ENCODE measurements around the gene PLAAT1. TPM values are rescaled to one million over a fixed set of nuclear protein-coding genes. Genes with fewer than 3 reads are reported as not detected.
A peak's percentile ranks its signal among the peaks of the same experiment; 100 is the strongest.

Gene PLAAT1
- total RNA-seq, 2 donors from 2014 or later = not detected

DNA sequence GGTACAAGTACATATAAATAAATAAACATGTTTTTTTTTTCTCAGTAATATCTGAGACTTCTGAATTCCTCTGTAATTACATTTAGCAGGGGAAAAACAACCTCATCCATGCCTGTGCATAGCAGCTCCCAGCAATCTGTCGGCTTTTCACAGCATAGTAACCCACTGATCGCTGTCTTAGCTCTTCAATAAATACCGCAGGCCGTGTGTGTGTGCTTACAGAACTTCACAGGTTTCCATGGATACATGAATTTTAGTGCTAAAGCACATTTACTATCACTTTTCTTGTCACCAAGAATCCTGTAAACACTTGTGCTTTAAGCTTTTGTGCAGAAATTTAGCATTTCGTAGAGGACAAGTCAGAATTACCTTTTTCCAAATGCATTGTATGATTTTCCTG lies 4.0 kb upstream of the PLAAT1 start:
- Histone ChIP-seq H3K27ac (no peak overlapping the region), H3K9ac (ENCODE audit: low read depth in 2 of 2, low read length in 2 of 2) (no peak overlapping the region), H3K27me3 (peaks cover 4% of the 10 kb centered on the region), H3K4me3 (no peak overlapping the region), H3K36me3 (no peaks in the 10 kb centered on the region), H3K4me1 (no peaks in the 10 kb centered on the region), H3K9me3 (no peaks in the 10 kb centered on the region)
- intact Hi-C loops (cut with DNase I) = no loop called here
- DNase-seq = no peak
- TF ChIP-seq, protein P1, sequence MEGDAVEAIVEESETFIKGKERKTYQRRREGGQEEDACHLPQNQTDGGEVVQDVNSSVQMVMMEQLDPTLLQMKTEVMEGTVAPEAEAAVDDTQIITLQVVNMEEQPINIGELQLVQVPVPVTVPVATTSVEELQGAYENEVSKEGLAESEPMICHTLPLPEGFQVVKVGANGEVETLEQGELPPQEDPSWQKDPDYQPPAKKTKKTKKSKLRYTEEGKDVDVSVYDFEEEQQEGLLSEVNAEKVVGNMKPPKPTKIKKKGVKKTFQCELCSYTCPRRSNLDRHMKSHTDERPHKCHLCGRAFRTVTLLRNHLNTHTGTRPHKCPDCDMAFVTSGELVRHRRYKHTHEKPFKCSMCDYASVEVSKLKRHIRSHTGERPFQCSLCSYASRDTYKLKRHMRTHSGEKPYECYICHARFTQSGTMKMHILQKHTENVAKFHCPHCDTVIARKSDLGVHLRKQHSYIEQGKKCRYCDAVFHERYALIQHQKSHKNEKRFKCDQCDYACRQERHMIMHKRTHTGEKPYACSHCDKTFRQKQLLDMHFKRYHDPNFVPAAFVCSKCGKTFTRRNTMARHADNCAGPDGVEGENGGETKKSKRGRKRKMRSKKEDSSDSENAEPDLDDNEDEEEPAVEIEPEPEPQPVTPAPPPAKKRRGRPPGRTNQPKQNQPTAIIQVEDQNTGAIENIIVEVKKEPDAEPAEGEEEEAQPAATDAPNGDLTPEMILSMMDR (IDR thresholded peaks at IDR 0.05) = no peak

DNA sequence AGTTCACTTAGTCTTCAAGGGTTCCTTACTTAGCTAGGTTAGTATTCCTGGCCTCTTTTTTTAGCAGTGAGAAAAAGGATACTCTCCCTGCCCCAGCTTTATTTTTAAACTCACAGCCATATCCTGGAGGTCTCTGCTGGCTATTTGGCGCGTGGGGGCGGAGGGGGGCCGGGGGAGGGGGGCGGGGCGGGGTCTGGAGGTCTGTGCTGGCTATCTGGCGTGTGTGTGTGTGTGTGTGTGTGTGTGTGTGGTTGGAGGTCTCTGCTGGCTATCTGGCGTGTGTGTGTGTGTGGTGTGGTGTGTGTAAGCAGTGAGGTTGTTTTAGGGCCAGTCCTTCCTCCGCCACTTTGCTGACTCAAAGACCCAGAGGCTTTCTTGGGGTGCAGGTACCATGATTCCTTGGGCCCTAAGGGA lies 579 bp upstream of the PLAAT1 start:
- H3K4me1 ChIP-seq = no peaks in the 10 kb centered on the region
- TF ChIP-seq, protein P1 (IDR thresholded peaks at IDR 0.05) = no peak
- DNase-seq = no peak
- H3K9ac ChIP-seq (ENCODE audit: low read depth in 2 of 2, low read length in 2 of 2) = no peak overlapping the region
- H3K27ac ChIP-seq = no peak overlapping the region
- H3K27me3 ChIP-seq = peaks cover 4% of the 10 kb centered on the region
- no peaks in the 10 kb centered on the region for H3K9me3 ChIP-seq
- peak overlapping the region; percentile 39 for H3K4me3 ChIP-seq
- no peaks in the 10 kb centered on the region for H3K36me3 ChIP-seq
- intact Hi-C loops (cut with DNase I) = no loop called here

DNA sequence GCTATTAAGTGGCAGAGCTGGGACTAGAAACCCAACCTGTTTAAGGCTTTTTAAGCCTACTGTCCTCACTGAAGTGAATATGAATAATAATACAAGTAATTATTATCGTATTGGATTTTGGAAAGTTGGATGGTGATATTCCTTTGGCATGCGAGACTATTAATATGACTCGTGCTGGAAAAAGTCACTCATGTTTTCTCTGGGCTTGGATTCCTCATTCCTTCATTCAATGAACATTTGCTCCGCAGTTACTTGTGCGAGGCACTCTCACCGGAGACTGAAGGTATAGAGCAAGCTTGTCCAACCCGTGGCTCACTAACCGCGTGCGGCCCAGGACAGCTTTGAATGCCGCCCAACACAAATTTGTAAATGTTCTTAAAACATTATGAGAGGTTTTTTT lies 694 bp downstream of the PLAAT1 start:
- no peak overlapping the region for H3K27ac ChIP-seq
- H3K9ac ChIP-seq (ENCODE audit: low read depth in 2 of 2, low read length in 2 of 2) = no peak overlapping the region
- no peaks in the 10 kb centered on the region for H3K36me3 ChIP-seq
- TF ChIP-seq, protein P1 (IDR thresholded peaks at IDR 0.05) = no peak
- H3K4me3 ChIP-seq = no peak overlapping the region
- H3K4me1 ChIP-seq = no peaks in the 10 kb centered on the region
- DNase-seq = no peak
- intact Hi-C loops (cut with DNase I) = no loop called here
- H3K9me3 ChIP-seq = no peaks in the 10 kb centered on the region
- H3K27me3 ChIP-seq = peaks cover 4% of the 10 kb centered on the region

DNA sequence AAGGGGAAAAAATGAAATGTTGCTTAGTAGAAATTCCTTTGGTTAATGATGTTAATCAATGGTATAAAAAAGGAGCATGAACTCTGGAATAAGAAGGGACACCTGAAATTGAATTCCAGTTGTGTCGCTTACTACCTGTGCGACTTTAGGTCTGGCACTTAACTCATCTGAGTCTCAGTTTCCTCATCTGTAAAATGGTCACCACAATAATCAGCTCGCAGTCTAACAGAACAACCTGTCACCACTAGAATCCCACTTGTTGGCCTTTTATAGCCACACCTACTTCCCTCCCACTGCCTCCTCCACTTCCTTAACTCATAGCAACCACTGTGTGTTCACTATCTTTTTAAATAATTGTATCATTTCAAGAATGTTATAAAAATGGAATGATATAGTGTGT lies 2.5 kb downstream of the PLAAT1 start:
- Histone ChIP-seq H3K27me3 (peaks cover 4% of the 10 kb centered on the region), H3K9me3 (no peaks in the 10 kb centered on the region), H3K4me1 (no peaks in the 10 kb centered on the region), H3K9ac (ENCODE audit: low read depth in 2 of 2, low read length in 2 of 2) (no peak overlapping the region), H3K27ac (no peak overlapping the region), H3K4me3 (no peak overlapping the region), H3K36me3 (no peaks in the 10 kb centered on the region)
- no peak for DNase-seq
- TF ChIP-seq, protein P1 (IDR thresholded peaks at IDR 0.05) = no peak
- intact Hi-C loops (cut with DNase I) = no loop called here

DNA sequence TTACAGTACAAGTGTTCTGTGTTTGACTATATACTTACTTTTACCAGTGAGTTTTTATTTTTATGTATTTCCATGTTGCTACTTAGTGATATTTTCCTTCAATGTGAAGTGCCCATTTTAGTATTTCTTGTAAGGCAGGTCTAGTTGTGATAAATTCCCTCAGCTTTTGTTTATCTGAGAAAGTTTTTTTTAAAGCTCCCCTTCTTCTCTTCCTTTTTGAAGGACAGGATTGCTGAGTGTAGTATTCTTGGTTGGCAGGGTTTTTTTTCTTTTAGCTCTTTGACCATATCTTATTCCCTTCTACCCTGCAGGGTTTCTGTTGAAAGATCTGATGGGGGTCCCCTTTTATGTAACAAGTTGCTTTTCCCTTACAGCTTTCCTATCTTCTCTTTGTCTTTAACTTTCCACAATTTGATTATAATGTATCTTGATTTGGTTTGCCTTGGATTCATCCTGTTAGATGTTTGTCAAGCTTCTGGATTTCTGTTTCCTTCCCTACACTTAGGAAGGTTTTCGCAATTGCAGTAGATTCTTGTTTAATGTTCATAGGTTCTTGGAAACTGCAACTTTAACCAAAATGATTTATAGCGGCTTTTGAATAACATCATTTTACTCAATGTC lies 7.9 kb downstream of the PLAAT1 start:
- Histone ChIP-seq H3K27me3 (no peaks in the 10 kb centered on the region), H3K36me3 (no peaks in the 10 kb centered on the region), H3K9me3 (no peaks in the 10 kb centered on the region), H3K4me3 (no peak overlapping the region), H3K27ac (no peak overlapping the region), H3K9ac (ENCODE audit: low read depth in 2 of 2, low read length in 2 of 2) (no peak overlapping the region), H3K4me1 (no peaks in the 10 kb centered on the region)
- no peak for DNase-seq
- intact Hi-C loops (cut with DNase I) = no loop called here
- TF ChIP-seq, protein P1 (IDR thresholded peaks at IDR 0.05) = no peak

Data from colonic mucosa (tissue), 4 donors.